Thyroid gland (tissue), 4 donors: ENCODE results near the gene EXD2. TPM values are rescaled to one million over a fixed set of nuclear protein-coding genes. Genes with fewer than 3 reads are reported as not detected.

ENCODE experiments used
- DNase-seq, 2 donors: peaks; one replicate each; pipeline ENCODE4 v3.0.0-alpha.2; 2019
- H3K27ac ChIP-seq, 3 donors: fragments of 200-600 bp; sonication (generic); 1 replicate in 2 of 3; 2 replicates in 1 of 3; pipeline ENCODE4 v1.5.1; 2016 to 2019; ENCODE audit warnings: mild to moderate bottlenecking in 1 of 3, moderate library complexity in 1 of 3
- H3K27me3 ChIP-seq: fragments of 200-600 bp; sonication (generic); one replicate; pipeline ENCODE4 v1.5.1; 2019
- H3K36me3 ChIP-seq, 2 donors: fragments of 200-600 bp; sonication (generic); one replicate each; pipeline ENCODE4 v1.5.1; 2016 to 2019
- H3K4me1 ChIP-seq, 2 donors: fragments of 200-600 bp; sonication (generic); one replicate each; pipeline ENCODE4 v1.5.1; 2017 to 2019
- H3K4me3 ChIP-seq, 3 donors: fragments of 200-600 bp; sonication (generic); replicated peaks in 1 of 3; 1 replicate in 2 of 3; 2 replicates in 1 of 3; pipeline ENCODE4 v1.5.1; 2016; ENCODE audit warnings: mild to moderate bottlenecking in 1 of 3
- H3K9me3 ChIP-seq: fragments of 200-600 bp; sonication (generic); one replicate; pipeline ENCODE4 v1.5.1; 2017
- POLR2A ChIP-seq, 2 donors: fragments of 450-650 bp; IDR thresholded peaks; one replicate each; pipeline ENCODE4 v1.6.1; 2017; ENCODE audit warnings: antibody characterized with exemption in 2 of 2, mild to moderate bottlenecking in 2 of 2, moderate library complexity in 1 of 2
- WGBS, 2 donors: methylation state at CpG; one replicate each; pipeline ENCODE4 v1.1.5; 2017; 5-methylcytosine and 5-hydroxymethylcytosine counted together
- intact Hi-C: fragments of 100-400 bp; cut with DNase I; formaldehyde crosslinking; loops from one replicate; pipeline ENCODE4 v1.15.1; 2023
- small RNA-seq: library from RNA; depleted of rRNA; stranded (forward); fragments of <200 nt; gene quantifications from one replicate; pipeline ENCODE3, GENCODE V24; 2016
- total RNA-seq, 4 donors: library from RNA; depleted of rRNA; stranded (reverse); fragments of >200 nt; gene quantifications; one replicate each; pipeline ENCODE4 v1.2.3, GENCODE V29; 2016
- TF ChIP-seq, protein P1 (sequence below), 6 experiments: fragments of 200-600 bp in 3 of 6; fragments of 450-650 bp in 3 of 6; sonication (generic) in 3 of 6; IDR thresholded peaks; one replicate each; pipeline ENCODE4 v1.5.1; 2016 to 2019; ENCODE audit warnings: antibody characterized with exemption in 6 of 6, mild to moderate bottlenecking in 2 of 6, inconsistent platforms in 1 of 6, moderate library complexity in 1 of 6

The EXD2 gene
- total RNA-seq, 4 donors from 2014 or later = 21.2 to 28.3 (median 25.2) TPM

DNA sequence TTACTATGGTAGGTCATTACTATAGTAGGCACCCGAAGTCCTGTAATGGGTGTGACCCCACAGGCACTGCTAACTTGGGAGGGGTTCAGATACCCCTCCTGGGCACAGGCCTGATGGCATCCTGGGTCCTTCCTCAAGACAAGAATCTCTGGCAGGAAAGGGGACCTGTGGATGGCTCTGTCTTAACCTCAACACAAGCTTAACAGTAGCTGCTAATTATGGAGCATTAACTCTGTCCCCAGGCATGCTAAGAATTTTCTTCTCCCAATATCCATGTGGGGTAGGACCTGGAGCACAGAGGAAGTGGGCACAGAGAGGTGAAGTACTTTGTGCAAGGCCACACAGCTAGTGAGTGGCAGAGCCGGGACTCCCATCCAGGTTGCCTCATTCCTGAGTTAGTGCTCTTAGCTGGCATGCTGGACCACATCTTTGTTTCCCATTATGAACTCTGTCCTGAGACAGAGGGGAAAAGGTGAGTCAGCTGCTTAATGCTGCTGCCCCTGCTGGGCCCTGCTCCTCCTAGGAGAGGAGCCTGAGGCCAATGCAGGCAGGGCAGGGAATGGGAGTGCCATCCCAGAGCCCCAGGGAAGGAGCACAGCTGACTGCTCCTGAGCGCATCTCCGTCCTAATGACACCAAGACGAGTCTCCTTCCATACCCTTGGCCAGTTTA lies 100.7 kb downstream of the EXD2 start:
- Histone ChIP-seq H3K4me3 (no peak overlapping the region), H3K4me1 (peaks cover 14% of the 10 kb centered on the region in 2 donors), H3K36me3 (no peaks in the 10 kb centered on the region), H3K27me3 (no peaks in the 10 kb centered on the region), H3K27ac (no peak overlapping the region), H3K9me3 (no peaks in the 10 kb centered on the region)
- whole genome bisulfite sequencing, 2 donors = 90 to 92% methylated on average over 5 of the region's 5 CpGs
- intact Hi-C loops = no loop called here
- no peak for TF ChIP-seq POLR2A (IDR thresholded peaks at IDR 0.05)
- TF ChIP-seq, protein P1, sequence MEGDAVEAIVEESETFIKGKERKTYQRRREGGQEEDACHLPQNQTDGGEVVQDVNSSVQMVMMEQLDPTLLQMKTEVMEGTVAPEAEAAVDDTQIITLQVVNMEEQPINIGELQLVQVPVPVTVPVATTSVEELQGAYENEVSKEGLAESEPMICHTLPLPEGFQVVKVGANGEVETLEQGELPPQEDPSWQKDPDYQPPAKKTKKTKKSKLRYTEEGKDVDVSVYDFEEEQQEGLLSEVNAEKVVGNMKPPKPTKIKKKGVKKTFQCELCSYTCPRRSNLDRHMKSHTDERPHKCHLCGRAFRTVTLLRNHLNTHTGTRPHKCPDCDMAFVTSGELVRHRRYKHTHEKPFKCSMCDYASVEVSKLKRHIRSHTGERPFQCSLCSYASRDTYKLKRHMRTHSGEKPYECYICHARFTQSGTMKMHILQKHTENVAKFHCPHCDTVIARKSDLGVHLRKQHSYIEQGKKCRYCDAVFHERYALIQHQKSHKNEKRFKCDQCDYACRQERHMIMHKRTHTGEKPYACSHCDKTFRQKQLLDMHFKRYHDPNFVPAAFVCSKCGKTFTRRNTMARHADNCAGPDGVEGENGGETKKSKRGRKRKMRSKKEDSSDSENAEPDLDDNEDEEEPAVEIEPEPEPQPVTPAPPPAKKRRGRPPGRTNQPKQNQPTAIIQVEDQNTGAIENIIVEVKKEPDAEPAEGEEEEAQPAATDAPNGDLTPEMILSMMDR (IDR thresholded peaks at IDR 0.05) = no peak
- DNase-seq = no peak

Small RNA genes within 50 kb of the gene (small RNA-seq; reads per million reads assigned to genes)
- not detected for gene RF00019

Other genes starting within 250 kb of the EXD2 start
- gene ACTN1, start 212.2 kb upstream of the EXD2 start, total RNA-seq = 10 to 100 TPM; 48.1 to 90.4 (median 64.8) TPM
- 10 to 100 TPM; 36.0 to 53.6 (median 38.9) TPM for gene DCAF5, start 38.4 kb upstream of the EXD2 start, total RNA-seq
- gene GALNT16, start 68.7 kb downstream of the EXD2 start, total RNA-seq = 1 to 10 TPM; 2.2 to 7.1 (median 6.9) TPM
- 10 to 100 TPM; 52.6 to 88.0 (median 74.3) TPM for gene ERH, start 206.8 kb downstream of the EXD2 start, total RNA-seq
- gene SLC39A9, start 207.2 kb downstream of the EXD2 start, total RNA-seq = 100 to 1,000 TPM in 1 of 4 donors, 10 to 100 TPM in 3; 64.9 to 101 (median 81.3) TPM